Peyer's patch (tissue), 4 donors: Measurements from ENCODE around the gene BCL2L11.

ENCODE experiments used
- POLR2A ChIP-seq, 2 donors: fragments of 450-650 bp; IDR thresholded peaks; one replicate each; pipeline ENCODE4 v1.5.1; 2017; ENCODE audit warnings: antibody characterized with exemption in 2 of 2, mild to moderate bottlenecking in 2 of 2, moderate library complexity in 2 of 2
- TF ChIP-seq, protein P1 (sequence below), 6 experiments: fragments of 450-650 bp in 4 of 6; fragments of 200-600 bp in 2 of 6; sonication (generic) in 1 of 6; IDR thresholded peaks; one replicate each; pipeline ENCODE4 v1.5.1; 2017 to 2019; ENCODE audit warnings: antibody characterized with exemption in 6 of 6, mild to moderate bottlenecking in 3 of 6, moderate library complexity in 1 of 6

DNA sequence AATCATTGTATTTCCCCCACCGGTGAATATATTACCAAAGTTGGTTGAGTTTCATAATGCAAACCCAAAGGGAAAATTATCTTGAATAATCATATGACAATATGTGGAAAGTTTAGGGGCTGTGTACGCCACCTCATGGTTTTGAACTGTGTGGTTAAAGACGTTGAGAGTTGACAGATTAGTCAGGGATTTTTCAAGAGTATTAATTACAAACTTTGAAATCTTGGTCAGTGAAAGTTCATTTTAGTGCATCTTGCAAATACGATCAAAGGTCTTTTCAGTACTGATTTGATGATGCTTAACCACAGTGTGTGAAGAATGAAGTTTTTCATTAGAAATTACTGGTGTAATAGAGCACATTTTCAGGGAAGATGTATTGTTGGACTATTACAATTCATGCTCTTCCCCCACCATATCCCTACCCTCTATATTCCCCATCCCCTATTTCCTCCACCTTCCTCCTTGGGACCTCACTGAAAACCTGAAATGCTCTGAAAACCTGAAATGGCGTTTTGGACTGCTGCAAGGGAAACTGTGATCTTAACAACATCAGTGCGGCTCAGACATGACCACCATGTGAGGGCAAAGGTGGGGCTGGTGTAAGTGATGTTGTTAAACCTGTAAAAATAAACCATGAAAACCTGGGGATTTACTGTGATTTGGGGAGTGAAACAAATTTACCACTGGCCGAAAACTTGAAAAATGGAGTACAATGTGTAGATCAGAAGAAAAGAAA, 4.5 kb upstream of the BCL2L11 start:
- TF ChIP-seq, protein P1, sequence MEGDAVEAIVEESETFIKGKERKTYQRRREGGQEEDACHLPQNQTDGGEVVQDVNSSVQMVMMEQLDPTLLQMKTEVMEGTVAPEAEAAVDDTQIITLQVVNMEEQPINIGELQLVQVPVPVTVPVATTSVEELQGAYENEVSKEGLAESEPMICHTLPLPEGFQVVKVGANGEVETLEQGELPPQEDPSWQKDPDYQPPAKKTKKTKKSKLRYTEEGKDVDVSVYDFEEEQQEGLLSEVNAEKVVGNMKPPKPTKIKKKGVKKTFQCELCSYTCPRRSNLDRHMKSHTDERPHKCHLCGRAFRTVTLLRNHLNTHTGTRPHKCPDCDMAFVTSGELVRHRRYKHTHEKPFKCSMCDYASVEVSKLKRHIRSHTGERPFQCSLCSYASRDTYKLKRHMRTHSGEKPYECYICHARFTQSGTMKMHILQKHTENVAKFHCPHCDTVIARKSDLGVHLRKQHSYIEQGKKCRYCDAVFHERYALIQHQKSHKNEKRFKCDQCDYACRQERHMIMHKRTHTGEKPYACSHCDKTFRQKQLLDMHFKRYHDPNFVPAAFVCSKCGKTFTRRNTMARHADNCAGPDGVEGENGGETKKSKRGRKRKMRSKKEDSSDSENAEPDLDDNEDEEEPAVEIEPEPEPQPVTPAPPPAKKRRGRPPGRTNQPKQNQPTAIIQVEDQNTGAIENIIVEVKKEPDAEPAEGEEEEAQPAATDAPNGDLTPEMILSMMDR (IDR thresholded peaks at IDR 0.05) = no peak
- no peak for TF ChIP-seq POLR2A (IDR thresholded peaks at IDR 0.05)
